Calu3 (cell line): Measurements from ENCODE around the gene AHCYL1. TPM values are rescaled to one million over a fixed set of nuclear protein-coding genes. Genes with fewer than 3 reads are reported as not detected.

Source experiments
- BruUV-seq: library from RNA; stranded (reverse); fragments of 400-500 nt; replicated peaks from 2 replicates; lab custom pipeline; 2021; lab: Mats Ljungman, UMichigan
- CTCF ChIA-PET: fragments of 300-600 bp; sonication (Branson Sonifier 250); formaldehyde crosslinking; loops from one replicate; lab custom pipeline; 2022; ENCODE audit warnings: antibody characterized with exemption; lab: Charles Lee
- DNase-seq: peaks from one replicate; pipeline ENCODE4 v3.0.0; 2022
- H3K27ac Mint-ChIP-seq: one replicate; pipeline ENCODE4 v1.8.0; 2022; ENCODE audit warnings: mixed read lengths; ENCODE audit not compliant: unreplicated experiment
- H3K27me3 Mint-ChIP-seq: one replicate; pipeline ENCODE4 v1.8.0; 2022; ENCODE audit warnings: mixed read lengths; ENCODE audit not compliant: unreplicated experiment
- H3K36me3 Mint-ChIP-seq: one replicate; pipeline ENCODE4 v1.8.0; 2022; ENCODE audit warnings: mild to moderate bottlenecking, moderate library complexity, mixed read lengths; ENCODE audit not compliant: insufficient read depth, unreplicated experiment
- H3K4me1 Mint-ChIP-seq: one replicate; pipeline ENCODE4 v1.8.0; 2022; ENCODE audit warnings: mild to moderate bottlenecking, low read depth, mixed read lengths; ENCODE audit not compliant: unreplicated experiment
- H3K4me3 Mint-ChIP-seq: one replicate; pipeline ENCODE4 v1.8.0; 2022; ENCODE audit warnings: mild to moderate bottlenecking, low read depth, moderate library complexity, mixed read lengths; ENCODE audit not compliant: unreplicated experiment
- H3K9me3 Mint-ChIP-seq: one replicate; pipeline ENCODE4 v1.8.0; 2022; ENCODE audit warnings: low read depth, mixed read lengths; ENCODE audit not compliant: unreplicated experiment
- CTCF ChIP-seq: fragments of 200-600 bp; IDR thresholded peaks from one replicate; pipeline ENCODE4 v1.8.0; 2022; ENCODE audit warnings: antibody characterized with exemption; ENCODE audit not compliant: unreplicated experiment
- intact Hi-C: fragments of 100-400 bp; cut with micrococcal nuclease; formaldehyde crosslinking; loops from one replicate; pipeline ENCODE4 v1.10.0; 2022; ENCODE audit not compliant: unreplicated experiment
- total RNA-seq: library from RNA; stranded (reverse); gene quantifications from 2 replicates; pipeline ENCODE4 v1.2.3, GENCODE V29; 2022

The AHCYL1 gene
- total RNA-seq, 1 experiment from 2014 or later = 56.5 TPM

GRCh38 chr1:109975718-109976117 lies 8.8 kb upstream of the AHCYL1 start:
- CTCF ChIA-PET = interaction anchor here (1.8 kb wide), 1 partner anchor 9 kb away, joined by 5 read pairs; the partner anchor contains the start of gene AHCYL1
- peaks cover 5% of the 10 kb centered on the region for H3K9me3 Mint-ChIP-seq

GRCh38 chr1:109976762-109977161 lies 7.8 kb upstream of the AHCYL1 start:
- CTCF ChIA-PET = no interaction called here
- H3K36me3 Mint-ChIP-seq = peaks cover 7% of the 10 kb centered on the region
- TF ChIP-seq CTCF = no peak
- peaks cover 5% of the 10 kb centered on the region for H3K9me3 Mint-ChIP-seq
- no peak for DNase-seq
- H3K4me1 Mint-ChIP-seq = peaks cover 28% of the 10 kb centered on the region
- H3K4me3 Mint-ChIP-seq = no peak overlapping the region
- H3K27me3 Mint-ChIP-seq = no peaks in the 10 kb centered on the region
- no TSS peak for BruUV-seq
- intact Hi-C loops = no loop called here
- peak overlapping the region; percentile 13 for H3K27ac Mint-ChIP-seq

More at GRCh38 chr1:109975718-109976117, 8.8 kb upstream of the AHCYL1 start:
- DNase-seq = peak; percentile 35
- H3K4me3 Mint-ChIP-seq = no peak overlapping the region
- no peak for TF ChIP-seq CTCF
- no TSS peak for BruUV-seq
- no peaks in the 10 kb centered on the region for H3K27me3 Mint-ChIP-seq
- intact Hi-C loops = no loop called here
- H3K27ac Mint-ChIP-seq = peak overlapping the region; percentile 68
- H3K36me3 Mint-ChIP-seq = peaks cover 7% of the 10 kb centered on the region
- peaks cover 24% of the 10 kb centered on the region for H3K4me1 Mint-ChIP-seq

- TF ChIP-seq CTCF = no peak
- intact Hi-C loops = no loop called here
- H3K4me3 Mint-ChIP-seq = no peak overlapping the region
- H3K9me3 Mint-ChIP-seq = peaks cover 5% of the 10 kb centered on the region
- CTCF ChIA-PET = no interaction called here
- H3K4me1 Mint-ChIP-seq = peaks cover 28% of the 10 kb centered on the region
- H3K36me3 Mint-ChIP-seq = peaks cover 7% of the 10 kb centered on the region
- BruUV-seq = no TSS peak
- H3K27me3 Mint-ChIP-seq = no peaks in the 10 kb centered on the region
- DNase-seq = no peak
- H3K27ac Mint-ChIP-seq = peak overlapping the region; percentile 13
Observed at GRCh38 chr1:109977225-109977624, 7.3 kb upstream of the AHCYL1 start.

GRCh38 chr1:109977657-109978378 lies 6.7 kb upstream of the AHCYL1 start:
- H3K4me3 Mint-ChIP-seq = no peak overlapping the region
- H3K36me3 Mint-ChIP-seq = peaks cover 7% of the 10 kb centered on the region
- no peak for TF ChIP-seq CTCF
- H3K27ac Mint-ChIP-seq = no peak overlapping the region
- BruUV-seq = no TSS peak
- CTCF ChIA-PET = no interaction called here
- intact Hi-C loops = no loop called here
- peaks cover 28% of the 10 kb centered on the region for H3K4me1 Mint-ChIP-seq
- DNase-seq = no peak
- no peaks in the 10 kb centered on the region for H3K27me3 Mint-ChIP-seq
- H3K9me3 Mint-ChIP-seq = peaks cover 5% of the 10 kb centered on the region
